Tibial nerve (tissue), 3 donors: ENCODE results near the gene ADAM19.

ENCODE experiments used
- CTCF ChIP-seq, 5 experiments: fragments of 200-600 bp in 3 of 5; fragments of 450-650 bp in 2 of 5; sonication (generic) in 3 of 5; IDR thresholded peaks; one replicate each; pipeline ENCODE4 v1.5.1; 2016 to 2019; ENCODE audit warnings: antibody characterized with exemption in 5 of 5, mild to moderate bottlenecking in 3 of 5, moderate library complexity in 2 of 5
- POLR2A ChIP-seq, 2 donors: fragments of 450-650 bp; IDR thresholded peaks; one replicate each; pipeline ENCODE4 v1.6.1; 2017; ENCODE audit warnings: antibody characterized with exemption in 2 of 2, mild to moderate bottlenecking in 2 of 2, moderate library complexity in 2 of 2

- TF ChIP-seq CTCF (IDR thresholded peaks at IDR 0.05), result no peak
- TF ChIP-seq POLR2A (IDR thresholded peaks at IDR 0.05), result no peak
Measured at GRCh38 chr5:157446412-157446935, 129.1 kb downstream of the ADAM19 start.
